LHCN-M2 (cell line): Measurements from ENCODE around the gene PDE9A. TPM values are rescaled to one million over a fixed set of nuclear protein-coding genes. Genes with fewer than 3 reads are reported as not detected.

Experiments
- DNase-seq: peaks from one replicate; pipeline ENCODE4 v3.0.0-alpha.2; 2012; ENCODE audit warnings: low read depth
- total RNA-seq: library from RNA; depleted of rRNA; stranded (reverse); fragments of >200 nt; gene quantifications from 2 replicates; pipeline ENCODE4 v1.2.3, GENCODE V29; 2014

PDE9A gene
- total RNA-seq, 1 experiment from 2014 or later = not detected

DNA sequence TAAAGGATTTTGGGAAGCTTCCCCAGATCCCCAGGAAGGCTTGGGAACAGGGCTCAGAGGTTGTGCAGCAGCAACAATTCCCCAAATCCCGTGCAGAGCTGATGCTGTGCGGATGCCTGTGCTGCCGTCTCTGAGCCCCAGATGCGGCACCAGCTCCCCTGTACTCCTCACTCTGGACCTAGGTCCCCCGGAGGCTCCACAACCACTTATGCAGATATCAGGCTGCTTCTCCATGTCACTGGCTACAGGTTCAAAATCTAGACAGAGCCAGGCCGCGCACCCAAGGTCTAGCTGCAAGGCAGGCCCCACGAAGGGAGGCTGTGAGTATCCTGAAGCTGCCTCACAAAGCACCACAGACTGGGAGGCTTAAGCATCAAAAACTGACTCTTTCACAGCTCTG lies 81.6 kb downstream of the PDE9A start:
- DNase-seq = no peak

DNA sequence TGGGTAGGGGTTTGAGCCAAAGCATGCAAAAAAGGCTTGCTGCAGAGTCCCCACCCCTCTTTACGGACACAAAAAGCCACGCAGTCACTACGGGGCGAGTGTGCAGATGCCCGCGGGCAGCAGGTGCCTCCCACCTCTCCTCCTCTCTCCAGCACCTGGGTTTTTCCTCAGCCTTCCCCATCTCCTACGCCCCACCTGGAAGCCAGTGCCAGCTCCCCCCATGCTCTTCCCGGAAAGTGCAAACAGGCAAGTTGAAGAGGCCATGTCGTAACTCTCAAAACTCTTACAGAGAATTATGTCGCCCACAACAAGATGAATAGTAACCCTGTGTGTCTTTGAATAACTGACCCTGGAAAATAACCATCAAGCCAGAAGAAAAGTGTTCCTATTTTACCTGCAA lies 82.5 kb downstream of the PDE9A start:
- no peak for DNase-seq

DNA sequence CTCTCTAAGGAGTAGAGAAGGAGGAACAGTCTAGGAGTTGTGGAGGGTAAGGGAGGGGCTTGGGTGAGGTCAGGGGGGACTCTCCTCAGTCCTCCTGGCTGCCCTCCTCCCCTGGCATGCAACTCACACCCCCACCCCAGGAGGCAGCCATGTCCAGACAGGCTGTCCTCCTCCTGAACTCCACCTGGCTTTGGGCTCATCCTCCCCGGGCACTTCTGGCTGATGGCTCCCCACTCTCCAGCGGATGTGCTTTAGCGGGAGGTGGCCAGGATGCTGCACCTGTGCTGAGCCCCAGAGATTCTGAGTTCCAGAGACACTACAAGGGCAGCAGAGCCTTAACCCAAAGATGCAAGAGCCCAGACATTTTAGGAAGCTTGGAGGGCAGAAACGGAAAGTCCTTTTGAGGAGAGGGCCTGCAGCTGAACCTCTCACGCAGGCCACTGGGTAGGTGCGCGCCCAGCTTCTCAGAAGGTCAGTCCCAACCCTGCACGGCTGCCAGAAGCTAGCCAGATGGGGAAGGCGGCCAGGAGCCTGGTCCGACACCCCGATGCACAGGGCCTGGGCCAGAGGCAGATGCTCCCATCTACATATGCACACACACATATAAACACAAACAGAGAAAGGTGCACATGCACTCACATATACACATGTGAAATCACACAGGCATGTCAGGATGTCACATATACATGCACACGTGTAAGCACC lies 83.4 kb downstream of the PDE9A start:
- no peak for DNase-seq

DNA sequence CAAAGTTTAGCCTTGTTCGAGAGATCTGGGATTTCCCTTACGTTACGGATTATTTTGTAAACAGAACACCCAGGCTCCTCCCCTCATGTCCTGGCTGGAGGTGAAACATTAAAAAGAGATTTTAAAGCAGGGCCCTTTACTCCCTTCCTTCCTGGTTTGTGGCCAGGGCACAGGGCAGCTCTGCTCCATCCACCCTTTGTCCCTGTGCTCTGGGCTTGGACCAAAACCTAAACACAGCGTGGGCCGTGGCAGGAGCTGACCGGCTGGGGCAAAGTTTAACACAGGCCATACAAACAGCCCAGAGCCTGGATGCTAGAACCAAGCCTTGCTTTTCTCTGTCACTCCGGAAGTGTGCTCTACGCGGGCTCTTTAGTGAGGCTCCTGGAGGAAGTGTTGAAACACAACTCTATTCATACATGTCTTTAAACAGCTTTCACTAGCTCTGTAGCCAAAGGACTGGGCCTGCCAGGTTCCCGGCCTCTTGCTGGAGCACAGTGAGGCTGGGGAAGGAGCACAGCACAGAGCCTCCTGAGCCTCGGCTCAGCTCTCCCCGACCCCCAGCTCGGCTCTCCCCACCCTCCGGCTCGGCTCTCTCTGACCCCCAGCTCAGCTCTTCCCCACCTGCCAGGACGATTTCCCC lies 84.7 kb downstream of the PDE9A start:
- DNase-seq = no peak

DNA sequence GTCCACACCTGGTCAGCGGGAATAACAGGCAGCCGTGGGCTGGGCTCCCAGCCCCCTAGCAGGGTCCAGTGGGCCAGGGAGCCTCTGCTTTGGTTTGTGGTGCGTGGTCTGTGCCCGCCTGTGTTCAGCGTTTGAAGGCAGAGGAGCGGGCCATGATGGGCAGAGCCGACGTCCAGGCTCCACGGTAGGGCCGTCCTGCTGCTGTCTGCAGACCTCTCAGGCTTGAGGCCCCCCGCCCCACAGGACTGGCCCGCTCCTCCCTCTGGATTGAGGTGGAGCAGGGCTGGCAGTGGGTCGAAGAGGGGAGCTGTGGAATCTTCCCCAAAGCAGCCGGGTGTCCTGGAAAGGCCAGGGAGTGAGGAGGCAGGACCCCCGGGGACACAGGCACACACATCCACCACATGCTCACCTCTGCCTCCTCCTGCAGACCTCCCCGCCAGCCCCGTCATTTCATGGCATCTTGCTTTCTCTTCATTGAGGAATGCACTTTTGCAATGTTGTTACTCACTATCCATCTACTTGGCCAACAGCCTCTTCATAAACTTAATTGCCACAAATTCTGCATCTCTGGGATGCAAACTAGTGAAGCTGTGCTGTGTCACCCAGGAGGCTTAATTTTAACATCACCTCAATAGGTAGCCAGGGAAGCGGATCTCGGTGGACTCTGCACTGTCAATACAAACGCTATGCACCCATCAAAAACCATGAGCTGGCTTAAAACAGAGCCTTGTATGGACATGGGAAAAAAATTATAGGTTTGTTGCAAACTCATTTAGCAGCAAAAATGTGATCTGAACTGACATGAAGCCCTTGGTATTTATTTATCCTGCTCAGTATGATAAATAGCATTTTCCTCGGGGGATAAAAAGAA lies 85.9 kb downstream of the PDE9A start:
- no peak for DNase-seq

DNA sequence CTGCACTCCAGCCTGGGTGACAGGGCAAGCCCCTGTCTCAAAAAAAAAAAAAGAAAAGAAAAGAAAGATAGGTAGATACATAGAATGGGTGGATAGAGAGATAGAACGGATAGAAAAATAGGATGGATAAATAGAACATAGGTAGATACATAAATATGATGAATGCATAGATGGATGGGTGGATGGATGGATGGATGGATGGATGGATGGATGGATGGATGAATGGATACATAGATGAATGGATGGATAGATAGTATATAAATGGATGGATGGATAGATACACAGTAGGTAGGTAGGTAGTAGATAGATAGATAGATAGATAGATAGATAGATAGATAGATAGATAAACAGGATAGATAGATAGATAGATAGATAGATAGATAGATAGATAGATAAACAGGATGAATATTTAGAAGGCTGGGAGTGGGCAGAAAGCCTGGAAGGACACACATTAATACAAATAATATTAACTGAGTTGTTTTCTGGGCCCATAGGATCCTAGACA lies 87.0 kb downstream of the PDE9A start:
- DNase-seq = no peak

DNA sequence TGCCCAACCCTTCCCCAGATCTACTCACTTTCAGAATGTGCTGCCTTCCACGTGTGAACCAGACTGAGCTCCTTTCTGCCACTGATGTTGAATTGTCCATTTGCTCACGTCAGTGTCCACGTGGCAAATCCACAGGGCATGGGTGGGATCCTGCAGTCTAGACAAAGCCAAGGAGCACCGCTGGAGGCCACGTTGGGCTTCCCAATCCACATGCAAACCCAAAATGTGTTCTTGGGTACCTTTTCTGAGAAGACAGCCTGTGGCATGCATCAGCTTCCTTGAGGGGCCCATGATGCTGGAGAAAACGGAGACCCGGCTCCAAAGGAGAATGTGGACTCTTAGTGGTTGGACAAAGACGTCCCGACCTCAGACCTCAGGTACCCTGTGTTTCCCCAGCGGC lies 87.6 kb downstream of the PDE9A start:
- DNase-seq = no peak

DNA sequence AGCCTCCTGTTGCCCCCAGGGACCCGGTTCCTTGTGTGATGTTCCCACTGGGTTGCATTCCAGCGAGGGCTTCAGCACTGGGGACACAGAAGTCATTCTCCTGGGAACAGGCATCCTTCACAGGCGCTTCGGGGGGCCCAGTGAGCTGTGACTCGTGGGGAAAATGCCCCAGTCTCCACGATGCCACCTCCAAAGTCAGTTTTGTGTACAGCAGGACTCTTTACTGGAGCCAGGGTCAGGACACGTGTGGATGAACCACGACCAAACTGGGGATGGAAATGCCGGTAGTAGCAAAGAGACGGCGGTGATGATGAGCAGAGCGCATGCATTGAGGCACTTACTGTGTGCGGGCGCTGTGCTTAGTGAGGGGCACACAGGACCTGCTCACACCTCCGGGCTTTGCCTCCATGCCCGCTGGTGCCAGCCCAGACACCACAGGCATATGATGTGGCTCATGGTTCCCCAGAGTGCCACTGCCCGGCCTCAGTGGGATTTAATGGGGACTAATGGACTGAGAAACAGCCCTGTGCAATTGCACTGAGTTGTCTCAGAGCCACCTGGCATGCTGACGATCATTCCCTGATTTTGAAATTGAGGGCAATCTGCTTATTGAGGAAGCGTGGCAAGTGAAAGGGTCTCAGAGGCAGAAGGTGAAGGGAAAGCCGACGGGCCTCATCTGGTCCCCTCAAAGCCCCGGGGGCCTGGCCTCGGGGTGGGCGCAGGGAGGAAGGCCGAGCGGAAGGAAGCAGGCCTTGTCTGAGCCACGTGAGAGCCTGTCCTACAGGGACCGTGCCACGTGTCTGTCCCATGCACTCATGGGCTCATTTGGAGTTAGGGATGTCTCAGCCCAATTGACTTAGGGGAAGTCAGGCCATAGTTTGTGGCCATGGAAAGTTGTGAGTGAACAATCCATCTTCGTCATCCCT lies 91.4 kb downstream of the PDE9A start:
- DNase-seq = no peak

DNA sequence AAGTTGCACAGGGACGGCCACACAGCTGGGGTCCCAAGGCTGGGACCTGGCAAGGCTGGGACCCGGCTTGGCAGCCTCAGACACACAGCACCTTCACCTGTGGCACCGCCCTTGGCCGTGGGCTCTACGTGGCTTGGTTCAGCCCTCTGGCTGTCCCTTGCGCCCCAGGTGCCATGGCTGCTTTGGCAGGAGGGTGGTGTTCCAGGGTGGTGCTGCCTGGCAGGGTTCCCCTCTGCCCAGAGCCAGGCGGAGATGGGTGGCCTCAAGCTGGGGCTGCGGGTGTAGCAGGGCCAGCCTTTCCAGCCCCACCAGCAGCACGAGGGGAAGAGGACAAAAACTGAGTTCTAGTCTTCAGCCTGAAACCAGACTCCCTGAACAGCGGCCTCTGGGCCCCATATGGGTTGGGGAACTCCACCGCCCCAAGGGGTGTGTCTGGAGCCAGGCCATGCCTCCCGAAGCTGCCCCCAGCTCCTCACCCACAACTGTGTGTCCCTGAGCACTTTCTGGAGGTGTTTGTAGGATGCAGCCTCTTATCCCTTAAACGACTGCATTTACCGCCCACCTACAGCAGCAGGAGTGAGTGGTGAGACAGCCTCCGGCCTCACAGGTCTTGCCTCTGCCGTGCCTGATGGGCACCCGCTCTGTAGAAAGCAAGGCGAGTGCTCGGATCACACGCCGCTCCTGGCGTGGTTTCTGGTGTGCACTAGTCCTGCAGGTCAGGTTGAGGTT lies 92.3 kb downstream of the PDE9A start:
- no peak for DNase-seq

DNA sequence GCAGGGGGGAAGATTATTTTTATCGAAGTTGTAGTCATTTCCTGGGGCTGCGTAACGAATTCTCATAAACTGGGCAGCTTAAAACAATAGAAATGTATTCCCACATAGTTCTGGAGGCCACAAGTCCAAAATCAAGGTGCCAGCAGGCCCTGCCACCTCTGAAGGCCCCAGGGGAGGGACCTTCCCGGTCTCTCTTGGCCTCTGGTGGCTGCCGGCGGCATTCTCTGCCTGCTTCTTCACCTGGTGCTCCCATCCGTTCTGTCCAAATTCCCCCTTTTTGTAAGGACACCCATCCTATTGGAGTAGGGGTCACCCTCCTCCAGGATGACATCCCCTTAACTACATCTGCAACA lies 92.8 kb downstream of the PDE9A start:
- no peak for DNase-seq

DNA sequence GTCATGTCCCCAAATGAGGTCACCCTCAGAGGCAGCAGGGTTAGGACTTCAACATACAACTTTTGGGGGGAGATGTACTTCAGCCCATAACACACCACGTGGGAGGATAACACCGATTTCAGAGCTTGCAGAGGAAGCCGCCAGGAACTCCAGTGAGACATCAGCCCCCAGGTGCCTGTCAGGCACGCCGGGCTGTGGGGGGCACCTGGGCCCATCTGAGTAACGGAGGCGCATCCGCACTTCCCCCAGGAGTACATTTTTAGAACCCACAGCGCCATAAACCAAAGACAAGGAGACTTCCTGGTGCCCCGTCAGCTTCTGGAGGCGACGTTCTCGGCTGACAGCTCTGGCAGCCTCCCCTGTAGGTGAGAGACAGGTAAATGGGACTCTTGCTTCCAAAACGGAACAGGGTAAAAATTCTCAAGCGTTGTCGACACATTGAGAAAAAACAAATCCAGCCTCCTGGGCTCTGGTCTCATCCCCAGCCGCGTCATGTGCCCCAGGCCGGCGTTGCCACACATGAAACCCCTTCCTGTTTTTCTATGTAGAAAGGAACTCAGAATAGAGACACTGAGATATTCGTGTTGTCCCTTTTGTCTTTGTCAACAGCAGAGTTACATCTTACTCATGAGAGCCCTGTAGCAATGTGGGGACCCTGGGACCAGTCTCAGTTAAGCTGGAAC lies 93.3 kb downstream of the PDE9A start:
- no peak for DNase-seq

DNA sequence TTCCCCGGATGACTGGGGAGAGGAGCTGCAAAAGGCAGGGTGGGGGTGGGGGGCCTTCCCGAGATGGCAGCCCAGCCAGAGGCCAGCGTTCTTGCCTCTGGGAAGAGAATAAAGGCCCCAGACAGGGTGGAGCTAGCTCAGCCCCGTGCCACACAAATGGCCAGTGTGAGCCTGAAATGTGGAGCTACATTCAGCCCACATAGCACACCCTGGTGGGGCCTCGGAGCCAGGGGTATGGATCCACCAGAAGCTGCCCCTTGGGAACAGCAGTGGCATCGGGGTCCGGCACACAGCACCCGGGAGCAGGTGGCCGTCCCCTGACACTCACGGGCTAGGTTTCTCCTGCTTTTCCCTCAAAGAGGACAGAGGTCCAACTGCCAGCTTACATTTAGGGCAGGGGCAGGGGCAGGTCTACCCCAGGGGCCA lies 93.9 kb downstream of the PDE9A start:
- no peak for DNase-seq

DNA sequence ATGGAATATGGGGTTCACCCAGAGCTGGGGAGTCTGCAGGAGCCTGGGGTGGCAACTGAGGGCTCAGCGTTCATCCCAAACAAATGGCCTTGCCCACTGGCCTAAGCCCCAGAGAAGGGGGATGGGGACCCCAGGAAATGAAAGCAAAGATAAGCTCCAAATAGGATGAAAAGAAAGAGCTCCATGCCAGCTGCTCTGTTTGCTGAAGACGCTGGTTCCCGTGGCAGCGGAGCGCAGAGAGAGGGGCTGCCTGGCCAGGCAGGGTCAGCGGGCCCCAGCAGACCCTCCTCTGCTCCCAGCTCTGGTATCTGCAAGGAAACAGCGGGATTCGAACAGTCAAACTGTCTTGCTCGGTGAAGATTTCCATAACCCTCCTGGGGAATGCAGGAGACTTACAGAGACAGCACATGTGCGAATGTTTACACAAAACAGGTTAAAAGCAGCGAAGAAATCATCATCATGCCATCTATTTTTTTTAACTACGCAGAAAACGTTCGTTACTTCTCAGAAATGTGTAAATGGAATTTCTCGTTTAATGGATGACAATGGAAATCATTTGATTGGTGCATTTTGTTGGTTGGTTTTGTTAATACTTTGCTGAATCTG lies 94.4 kb downstream of the PDE9A start:
- no peak for DNase-seq

DNA sequence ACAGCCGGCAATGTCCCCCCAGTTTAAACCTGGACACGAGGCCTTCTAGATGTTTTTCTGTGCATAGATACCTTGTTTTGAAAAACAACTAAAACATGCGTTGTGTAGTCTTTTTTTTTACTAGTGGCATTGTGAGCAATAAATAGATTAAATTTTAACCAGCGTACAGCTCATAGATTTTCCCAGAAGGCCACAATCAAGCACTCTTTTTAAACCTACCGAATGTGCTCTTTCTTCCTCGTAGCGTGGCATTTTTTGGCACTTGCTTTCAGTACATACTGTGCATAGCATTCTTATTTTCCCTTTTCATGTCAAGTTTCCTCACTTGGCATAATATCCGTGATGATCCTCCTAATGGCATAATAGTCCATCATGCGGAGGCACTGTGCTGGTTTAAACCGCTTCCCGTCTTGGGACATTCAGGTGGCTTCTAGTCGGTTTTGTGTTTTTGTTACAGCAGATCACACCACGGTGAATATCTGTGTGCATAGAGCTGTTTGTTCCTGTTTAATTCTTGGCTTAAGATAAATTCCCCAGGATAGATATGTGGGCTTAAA lies 95.3 kb downstream of the PDE9A start:
- DNase-seq = no peak

DNA sequence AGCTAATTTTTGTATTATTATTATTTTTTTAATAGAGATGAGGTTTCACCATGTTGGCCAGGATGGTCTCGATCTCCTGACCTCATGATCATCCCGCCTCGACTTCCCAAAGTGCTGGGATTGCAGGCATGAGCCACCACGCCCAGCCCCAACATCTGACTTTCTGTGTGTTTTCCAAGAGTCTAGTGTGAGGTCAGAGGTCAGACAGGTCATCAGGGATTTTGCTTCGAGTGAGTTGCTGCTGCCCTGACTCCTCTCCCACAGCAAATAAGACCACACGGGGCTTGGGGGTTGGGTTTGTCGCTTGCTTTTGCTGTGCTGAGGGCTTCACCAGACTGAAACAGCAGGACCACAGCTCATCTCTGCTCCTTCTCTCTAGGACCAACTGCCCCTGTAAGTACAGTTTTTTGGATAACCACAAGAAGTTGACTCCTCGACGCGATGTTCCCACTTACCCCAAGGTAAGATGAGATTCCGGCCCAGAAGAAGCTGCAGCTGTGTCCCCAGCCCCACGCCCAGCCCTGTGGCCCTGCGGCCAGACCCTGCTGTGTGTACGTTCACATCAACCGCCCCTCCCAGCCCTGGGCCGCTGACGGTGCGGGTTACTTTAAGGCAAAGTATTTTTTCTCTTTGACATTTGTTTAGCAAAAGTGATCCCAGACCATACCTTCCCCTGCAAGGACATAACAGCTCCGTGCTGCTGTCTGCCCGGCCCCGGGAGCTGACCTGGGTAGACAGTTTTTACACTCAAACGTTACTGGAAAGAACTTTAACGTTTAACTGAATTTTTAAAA lies 97.5 kb downstream of the PDE9A start:
- no peak for DNase-seq

DNA sequence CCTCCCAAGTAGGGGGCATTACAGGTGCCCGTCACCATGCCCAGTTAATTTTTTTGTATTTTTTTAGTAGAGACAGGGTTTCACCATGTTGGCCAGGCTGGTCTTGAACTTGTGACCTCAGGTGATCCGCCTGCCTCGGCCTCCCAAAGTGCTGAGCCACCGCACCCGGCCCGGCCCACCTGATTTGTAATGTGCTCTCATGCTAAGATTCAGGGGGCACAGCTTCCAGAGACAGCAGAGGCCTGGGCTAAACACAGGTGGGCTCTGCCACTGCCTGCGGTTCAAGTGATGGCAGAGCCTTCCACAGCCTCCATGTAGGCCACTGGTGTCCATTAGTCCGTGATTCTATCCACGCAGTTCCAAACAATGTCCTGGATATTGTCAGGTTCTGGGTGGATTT lies 98.4 kb downstream of the PDE9A start:
- no peak for DNase-seq

DNA sequence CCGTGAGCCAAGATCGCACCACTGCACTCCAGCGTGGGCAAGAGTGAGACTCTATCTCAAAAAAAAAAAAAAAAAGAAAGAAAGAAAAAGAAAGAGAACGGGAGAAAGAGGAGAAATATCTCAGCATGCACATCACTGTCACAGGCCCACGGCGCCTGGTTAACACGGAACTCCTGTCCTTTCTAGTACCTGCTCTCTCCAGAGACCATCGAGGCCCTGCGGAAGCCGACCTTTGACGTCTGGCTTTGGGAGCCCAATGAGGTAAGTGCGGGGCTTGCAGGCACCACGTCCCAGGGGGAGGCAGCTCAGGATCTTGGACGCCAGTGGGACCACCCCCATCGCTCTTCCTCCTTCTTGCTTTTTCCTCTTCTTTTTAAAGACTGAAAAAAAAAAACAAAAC lies 100.4 kb downstream of the PDE9A start:
- DNase-seq = no peak

DNA sequence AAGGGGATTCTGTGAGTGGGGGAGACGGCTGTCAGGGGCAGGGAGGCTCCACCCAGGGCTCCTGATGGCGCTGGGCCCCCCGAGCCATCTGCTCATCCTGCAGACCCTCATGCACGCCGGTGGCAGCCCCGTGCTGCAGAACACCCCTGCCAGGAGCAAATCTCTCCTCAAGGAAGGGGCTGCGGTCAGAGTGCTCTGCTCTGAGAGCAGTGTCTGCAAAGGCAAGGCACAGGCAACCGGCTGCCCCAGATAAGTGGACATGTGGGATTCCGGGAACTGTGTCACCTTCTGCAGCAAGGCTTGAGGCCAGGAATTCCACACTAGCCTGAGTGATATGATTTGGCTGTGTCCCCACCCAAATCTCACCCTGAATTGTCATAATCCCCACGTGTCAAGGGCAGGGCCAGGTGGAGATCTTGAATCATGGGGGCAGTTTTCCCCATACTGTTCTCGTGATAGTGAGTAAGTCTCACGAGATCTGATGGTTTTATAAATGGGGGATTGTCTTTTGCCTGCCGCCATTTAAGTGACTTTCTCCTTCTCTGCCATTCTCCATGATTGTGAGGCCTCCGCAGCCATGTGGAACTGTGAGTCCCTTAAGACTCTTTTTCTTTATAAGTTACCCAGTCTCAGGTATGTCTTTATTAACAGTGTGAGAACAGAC lies 101.0 kb downstream of the PDE9A start:
- DNase-seq = no peak
